Measurements from ENCODE around the gene CNMD.

- TF ChIP-seq CTCF (conservative IDR thresholded peaks at IDR 0.05) (peak; percentile 68), EZH2 (IDR thresholded peaks at IDR 0.05; ENCODE audit: low read depth) (no peak)
Measured at GRCh38 chr13:52665325-52665724, 74.3 kb downstream of the CNMD start.
